GM23338 (cell line): Measurements from ENCODE around the gene RPL32. TPM values are rescaled to one million over a fixed set of nuclear protein-coding genes. Genes with fewer than 3 reads are reported as not detected.

Experiments used
- ATAC-seq: fragments of 200-7000 bp; cut with Tn5 transposase; 3 replicates; pipeline ENCODE4 v1.9.1; 2020
- DNase-seq: peaks from one replicate; pipeline ENCODE4 v3.0.0-alpha.2; 2015; ENCODE audit warnings: low spot score
- H2AFZ ChIP-seq: fragments of 200-600 bp; sonication (generic); 2 replicates; pipeline ENCODE4 v1.8.0; 2016; ENCODE audit warnings: antibody characterized with exemption, mild to moderate bottlenecking, moderate library complexity
- H3F3A ChIP-seq: fragments of 200-600 bp; sonication (generic); replicated peaks from 2 replicates; pipeline ENCODE4 v1.8.0; 2017; ENCODE audit warnings: antibody characterized with exemption, mixed run types, low read depth
- H3K27ac ChIP-seq: fragments of 200-600 bp; sonication (generic); 2 replicates; pipeline ENCODE4 v1.6.1; 2016; ENCODE audit warnings: low read depth
- H3K27me3 ChIP-seq: fragments of 200-600 bp; sonication (generic); 2 replicates; pipeline ENCODE4 v1.8.0; 2016; ENCODE audit warnings: mild to moderate bottlenecking, mixed run types, moderate library complexity; ENCODE audit not compliant: insufficient read depth
- H3K36me3 ChIP-seq: fragments of 200-600 bp; sonication (generic); 2 replicates; pipeline ENCODE4 v1.8.0; 2016; ENCODE audit warnings: mild to moderate bottlenecking; ENCODE audit not compliant: insufficient read depth
- H3K4me1 ChIP-seq: fragments of 200-600 bp; sonication (generic); 2 replicates; pipeline ENCODE4 v1.8.0; 2016; ENCODE audit warnings: mild to moderate bottlenecking, moderate library complexity; ENCODE audit not compliant: insufficient read depth
- H3K4me2 ChIP-seq: fragments of 200-600 bp; sonication (generic); 2 replicates; pipeline ENCODE4 v1.7.1; 2017; ENCODE audit warnings: mixed run types
- H3K4me3 ChIP-seq: fragments of 200-600 bp; sonication (generic); 2 replicates; pipeline ENCODE4 v1.6.1; 2016; ENCODE audit warnings: mixed run types
- H3K79me2 ChIP-seq: fragments of 200-600 bp; sonication (generic); replicated peaks from 2 replicates; pipeline ENCODE4 v1.8.0; 2017; ENCODE audit warnings: mild to moderate bottlenecking; ENCODE audit not compliant: insufficient read depth
- H3K9me2 ChIP-seq: fragments of 200-600 bp; sonication (generic); 2 replicates; pipeline ENCODE4 v1.8.0; 2017; ENCODE audit not compliant: insufficient read depth
- H4K20me1 ChIP-seq: fragments of 200-600 bp; sonication (generic); replicated peaks from 2 replicates; pipeline ENCODE4 v1.8.0; 2017; ENCODE audit warnings: mild to moderate bottlenecking; ENCODE audit not compliant: insufficient read depth
- H3K27ac Mint-ChIP-seq: 2 replicates; pipeline ENCODE4 v1.8.0; 2020; ENCODE audit warnings: inconsistent platforms, mild to moderate bottlenecking, moderate library complexity, mixed read lengths
- H3K27me3 Mint-ChIP-seq: 3 replicates; pipeline ENCODE4 v1.8.0; 2022; ENCODE audit warnings: low read depth, mild to moderate bottlenecking, moderate library complexity, mixed read lengths, inconsistent platforms; ENCODE audit not compliant: insufficient read depth, poor library complexity
- H3K36me3 Mint-ChIP-seq: 3 replicates; pipeline ENCODE4 v1.8.0; 2021; ENCODE audit warnings: low read depth, mild to moderate bottlenecking, inconsistent platforms, moderate library complexity, mixed read lengths
- H3K4me1 Mint-ChIP-seq: 3 replicates; pipeline ENCODE4 v1.8.0; 2020; ENCODE audit warnings: mild to moderate bottlenecking, inconsistent platforms, mixed read lengths
- H3K4me3 Mint-ChIP-seq: 3 replicates; pipeline ENCODE4 v1.8.0; 2021; ENCODE audit warnings: moderate library complexity, mild to moderate bottlenecking, inconsistent platforms, mixed read lengths
- H3K9me3 Mint-ChIP-seq: 3 replicates; pipeline ENCODE4 v1.8.0; 2020; ENCODE audit warnings: moderate library complexity, mild to moderate bottlenecking, inconsistent platforms, mixed read lengths
- CREB1 ChIP-seq: fragments of 250-450 bp; sonication (Bioruptor Pico); IDR thresholded peaks from 2 replicates; pipeline ENCODE4 v1.5.0; 2020; ENCODE audit warnings: low read depth, mild to moderate bottlenecking, moderate library complexity
- CTCF ChIP-seq, 2 experiments: fragments of 200-600 bp in 1 of 2; sonication (generic) in 1 of 2; conservative IDR thresholded peaks; 2 replicates each; pipeline versions ENCODE4 v1.5.1 to v1.6.1; 2016 to 2017; ENCODE audit warnings: antibody characterized with exemption in 2 of 2, low read depth in 2 of 2, mild to moderate bottlenecking in 2 of 2, moderate library complexity in 1 of 2
- ETS1 ChIP-seq: IDR thresholded peaks from 2 replicates; pipeline ENCODE4 v1.6.1; 2016; ENCODE audit warnings: antibody characterized with exemption
- EZH2 ChIP-seq: fragments of 200-600 bp; sonication (generic); IDR thresholded peaks from one replicate; pipeline ENCODE4 v1.8.0; 2017; ENCODE audit warnings: antibody characterized with exemption, mild to moderate bottlenecking, low read depth; ENCODE audit not compliant: unreplicated experiment
- EZH2phosphoT487 ChIP-seq: fragments of 200-600 bp; sonication (generic); IDR thresholded peaks from one replicate; pipeline ENCODE4 v1.8.1; 2018; ENCODE audit warnings: antibody characterized with exemption; ENCODE audit not compliant: unreplicated experiment
- JUNB ChIP-seq: IDR thresholded peaks from one replicate; pipeline ENCODE4 v1.6.1; 2016; ENCODE audit warnings: antibody characterized with exemption; ENCODE audit not compliant: unreplicated experiment
- POLR2AphosphoS5 ChIP-seq: IDR thresholded peaks from 2 replicates; pipeline ENCODE4 v1.6.1; 2016; ENCODE audit warnings: antibody characterized with exemption, low read depth
- REST ChIP-seq: IDR thresholded peaks from one replicate; pipeline ENCODE4 v1.6.1; 2018; ENCODE audit warnings: antibody characterized with exemption; ENCODE audit not compliant: unreplicated experiment
- STAT1 ChIP-seq: IDR thresholded peaks from one replicate; pipeline ENCODE4 v1.6.1; 2016; ENCODE audit warnings: antibody characterized with exemption; ENCODE audit not compliant: unreplicated experiment
- ZNF114 ChIP-seq: fragments of 250-450 bp; sonication (Bioruptor Pico); IDR thresholded peaks from 2 replicates; pipeline ENCODE4 v1.5.0; 2020; ENCODE audit warnings: mild to moderate bottlenecking, moderate library complexity
- ZNF331 ChIP-seq: fragments of 250-450 bp; sonication (Bioruptor Pico); IDR thresholded peaks from 2 replicates; pipeline ENCODE4 v1.5.0; 2020; ENCODE audit warnings: low read depth, mild to moderate bottlenecking, moderate library complexity
- polyA plus RNA-seq: library from polyadenylated mRNA; unstranded; fragments of >200 nt; fragmentation: Nextera tagmentation; extraction: Ambion mirVana; gene quantifications from 2 replicates; pipeline ENCODE4 v1.2.1, GENCODE V29; 2016
- total RNA-seq: library from RNA; depleted of rRNA; stranded (reverse); fragments of >200 nt; shearing (Covaris generic); gene quantifications from 2 replicates; pipeline ENCODE4 v1.2.3, GENCODE V29; 2014

RPL32 gene
- total and polyA plus RNA-seq, 2 experiments from 2014 or later, result 561 to 2,550 TPM

GRCh38 chr3:12890610-12891390 lies 49.4 kb upstream of the RPL32 start:
- no peak overlapping the region for H3K27ac ChIP-seq
- DNase-seq (no peak), ATAC-seq (no peak; the same call in 2 of the 3 replicates)
- H3F3A ChIP-seq, result no peaks in the 10 kb centered on the region
- Mint-ChIP-seq H3K27ac (no peak overlapping the region), H3K4me3 (no peak overlapping the region), H3K4me1 (peaks cover 10% of the 10 kb centered on the region), H3K36me3 (no peaks in the 10 kb centered on the region; the same call in 2 of the 3 replicates), H3K27me3 (peaks cover 21% of the 10 kb centered on the region), H3K9me3 (no peaks in the 10 kb centered on the region)
- H4K20me1 ChIP-seq, result 0 out of 2 replicates have a peak, but pooled peaks cover 3% of the 10 kb centered on the region
- no peak overlapping the region for H2AFZ ChIP-seq
- TF ChIP-seq EZH2phosphoT487 (no peak), ETS1 (no peak), CTCF (conservative IDR thresholded peaks at IDR 0.05; ENCODE audit: low read depth in 2 of 2) (peak; percentile 35 to 72), CREB1 (CRISPR knock-in tag) (no peak)
- no peak overlapping the region for H3K4me2 ChIP-seq
- no peaks in the 10 kb centered on the region for H3K36me3 ChIP-seq
- no peaks in the 10 kb centered on the region for H3K79me2 ChIP-seq
- H3K4me1 ChIP-seq, result no peaks in the 10 kb centered on the region
- H3K9me2 ChIP-seq, result no peaks in the 10 kb centered on the region
- H3K4me3 ChIP-seq, result no peak overlapping the region
- peaks cover 10% of the 10 kb centered on the region; the same call in 1 of the 2 replicates for H3K27me3 ChIP-seq

- Histone ChIP-seq H3K27me3 (peaks cover 14% of the 10 kb centered on the region; the same call in 1 of the 2 replicates), H3K36me3 (no peaks in the 10 kb centered on the region), H3K27ac (no peak overlapping the region), H3K4me2 (no peak overlapping the region), H4K20me1 (0 out of 2 replicates have a peak, but pooled peaks cover 3% of the 10 kb centered on the region), H3F3A (no peaks in the 10 kb centered on the region), H3K4me1 (no peaks in the 10 kb centered on the region), H3K9me2 (no peaks in the 10 kb centered on the region), H3K4me3 (no peak overlapping the region), H2AFZ (no peak overlapping the region), H3K79me2 (no peaks in the 10 kb centered on the region)
- ATAC-seq, result no peak
- Mint-ChIP-seq H3K27ac (no peak overlapping the region), H3K4me3 (no peak overlapping the region), H3K9me3 (peaks cover 5% of the 10 kb centered on the region; the same call in 1 of the 3 replicates), H3K36me3 (no peaks in the 10 kb centered on the region; the same call in 2 of the 3 replicates), H3K4me1 (peaks cover 8% of the 10 kb centered on the region), H3K27me3 (peaks cover 11% of the 10 kb centered on the region)
- no peak for DNase-seq
- TF ChIP-seq POLR2AphosphoS5, result no peak
- TF ChIP-seq ZNF331, result no peak
- no peak for TF ChIP-seq JUNB
- no peak for TF ChIP-seq REST
- no peak for TF ChIP-seq STAT1
- no peak for TF ChIP-seq EZH2
- no peak for TF ChIP-seq ETS1
- no peak for TF ChIP-seq CTCF (conservative IDR thresholded peaks at IDR 0.05; ENCODE audit: low read depth in 2 of 2)
- TF ChIP-seq ZNF114, result no peak
Measured at GRCh38 chr3:12886736-12887135, 45.4 kb upstream of the RPL32 start.
